Globus pallidus (tissue), 1 donor: ENCODE data around the gene LTBP2.

Experiments
- DNase-seq: peaks from one replicate; pipeline ENCODE4 v3.0.0-alpha.2; 2015; ENCODE audit warnings: low spot score

Gene LTBP2

GRCh38 chr14:74571901-74572725, 39.9 kb downstream of the LTBP2 start:
- DNase-seq, result no peak

GRCh38 chr14:74571441-74571841, 40.6 kb downstream of the LTBP2 start:
- no peak for DNase-seq

DNA sequence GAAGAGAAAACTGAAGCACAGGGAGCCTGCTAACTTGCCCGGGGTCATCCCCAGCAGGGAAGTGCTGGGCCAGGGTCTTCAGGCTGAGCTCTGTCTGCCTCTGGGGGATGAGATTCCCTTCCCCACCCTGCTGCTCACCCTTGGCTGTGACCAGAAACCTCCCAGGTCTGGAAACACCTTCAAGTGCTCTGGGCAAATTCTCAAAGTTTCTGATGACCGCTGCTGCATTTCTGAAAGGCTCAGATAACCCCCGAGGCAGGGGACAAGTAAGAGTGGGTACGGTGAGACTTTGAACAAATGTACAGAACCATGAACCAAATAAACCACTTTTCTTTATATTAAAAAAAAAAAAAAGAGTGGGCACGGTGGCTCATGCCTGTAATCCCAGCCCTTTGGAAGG, 41.3 kb downstream of the LTBP2 start:
- DNase-seq, result no peak

DNA sequence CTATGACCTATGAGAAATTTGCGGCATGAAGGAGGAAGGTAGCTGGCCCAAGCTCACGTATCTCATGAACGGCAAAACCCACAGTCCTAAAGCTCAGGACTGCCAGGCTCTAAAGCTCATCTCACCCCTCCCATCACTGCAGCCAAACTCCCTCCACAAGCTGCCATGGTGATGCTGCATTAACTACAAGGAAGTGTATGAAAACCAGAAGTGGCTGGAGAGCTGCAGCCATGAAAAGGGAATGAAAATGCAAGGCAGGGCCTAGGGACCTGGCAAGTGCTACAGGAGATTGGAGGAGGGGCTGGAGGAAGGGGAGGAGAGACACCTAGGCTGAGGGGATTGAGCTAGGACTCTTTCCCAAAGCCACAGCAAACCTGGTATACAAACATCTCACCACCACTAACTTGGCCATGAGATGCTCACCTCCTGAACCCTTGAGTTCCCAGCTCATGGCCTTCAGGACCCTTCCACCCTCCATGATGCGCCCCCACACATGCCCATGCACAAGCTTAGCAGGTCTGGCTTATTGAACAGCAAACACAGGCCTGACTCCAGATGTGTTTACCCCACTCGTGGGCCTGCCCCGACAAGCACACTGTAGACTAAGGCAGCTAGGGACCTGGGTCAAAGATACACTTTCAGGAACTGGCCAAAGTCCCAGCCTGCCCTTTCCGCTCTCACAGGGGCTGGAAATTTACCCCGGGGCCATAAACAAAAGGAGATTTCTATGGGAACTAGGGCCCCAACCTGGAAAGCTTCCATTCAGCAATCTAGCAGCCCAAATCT, 42.0 kb downstream of the LTBP2 start:
- no peak for DNase-seq

- no peak for DNase-seq
These were observed 42.6 kb downstream of the LTBP2 start for GRCh38 chr14:74569387-74569786.

- DNase-seq, result no peak
These were observed 43.1 kb downstream of the LTBP2 start for GRCh38 chr14:74568911-74569310.

DNA sequence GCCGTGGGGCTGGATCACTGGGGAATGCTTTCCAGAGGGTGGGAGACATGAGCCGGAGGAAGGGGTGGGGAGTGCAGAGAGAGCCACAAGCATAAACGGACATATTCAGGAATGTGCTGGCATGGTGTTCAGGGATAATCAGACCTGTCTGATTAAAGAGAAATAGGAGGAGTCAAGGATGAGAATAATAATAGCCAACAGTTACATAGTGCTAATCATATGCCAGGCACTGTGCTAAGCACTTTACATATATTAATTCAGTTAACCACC, 43.7 kb downstream of the LTBP2 start:
- no peak for DNase-seq

DNA sequence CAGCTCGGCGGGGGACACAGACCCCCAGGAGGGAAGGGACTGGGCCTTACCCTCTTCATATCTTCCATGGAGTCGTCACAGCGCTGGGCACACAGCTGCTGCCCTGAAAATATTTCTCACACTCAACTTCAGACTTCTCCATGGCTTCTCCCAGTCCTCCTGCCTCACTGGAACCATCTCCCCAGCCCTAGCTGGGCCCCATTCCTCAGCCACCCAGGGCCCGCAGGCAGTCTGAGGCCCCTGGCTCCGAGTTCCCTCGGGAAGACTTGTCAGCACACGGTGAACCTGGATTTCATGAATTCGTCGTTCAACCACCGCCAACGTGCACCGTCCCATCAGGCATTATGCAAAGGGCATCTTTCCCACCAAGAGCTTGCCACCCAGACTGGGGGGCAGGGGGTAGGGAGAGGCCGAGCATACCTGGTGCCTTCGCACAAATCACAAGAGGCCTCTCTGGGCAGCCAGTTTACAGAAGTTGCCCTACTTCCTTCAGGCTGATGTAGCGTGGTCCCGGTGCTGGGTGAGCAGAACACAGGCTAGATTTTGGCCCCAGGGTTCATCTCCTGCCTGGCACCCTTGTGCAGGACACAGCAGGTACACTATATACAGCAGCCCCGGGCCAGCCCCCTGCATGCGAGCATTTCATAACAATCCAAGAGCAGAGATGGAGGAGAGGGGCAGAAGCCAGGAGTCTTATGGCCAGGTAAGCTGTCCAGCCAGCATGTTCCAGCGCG, 44.2 kb downstream of the LTBP2 start:
- no peak for DNase-seq

DNA sequence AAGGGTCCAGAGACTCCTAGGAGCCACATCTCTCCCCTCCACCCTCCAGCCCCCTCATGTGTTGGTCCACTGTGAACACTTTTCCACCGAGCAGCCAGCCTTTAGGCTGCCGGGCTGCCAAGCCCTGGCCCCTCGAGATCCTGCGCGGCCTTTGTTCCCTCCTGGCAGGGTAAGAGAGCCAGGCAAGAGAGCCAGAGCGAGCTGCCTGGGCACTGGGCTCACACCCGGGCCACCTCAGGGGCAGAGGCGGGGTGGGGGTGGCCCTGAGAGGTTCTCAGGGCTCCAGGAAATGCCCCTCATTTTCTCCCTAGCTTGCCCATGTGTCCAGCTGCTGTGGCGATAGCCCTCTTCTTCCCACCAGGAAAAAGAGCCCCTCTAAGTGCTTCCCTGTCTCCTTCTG, 44.8 kb downstream of the LTBP2 start:
- DNase-seq, result no peak

GRCh38 chr14:74566174-74567141, 45.6 kb downstream of the LTBP2 start:
- DNase-seq, result no peak

DNA sequence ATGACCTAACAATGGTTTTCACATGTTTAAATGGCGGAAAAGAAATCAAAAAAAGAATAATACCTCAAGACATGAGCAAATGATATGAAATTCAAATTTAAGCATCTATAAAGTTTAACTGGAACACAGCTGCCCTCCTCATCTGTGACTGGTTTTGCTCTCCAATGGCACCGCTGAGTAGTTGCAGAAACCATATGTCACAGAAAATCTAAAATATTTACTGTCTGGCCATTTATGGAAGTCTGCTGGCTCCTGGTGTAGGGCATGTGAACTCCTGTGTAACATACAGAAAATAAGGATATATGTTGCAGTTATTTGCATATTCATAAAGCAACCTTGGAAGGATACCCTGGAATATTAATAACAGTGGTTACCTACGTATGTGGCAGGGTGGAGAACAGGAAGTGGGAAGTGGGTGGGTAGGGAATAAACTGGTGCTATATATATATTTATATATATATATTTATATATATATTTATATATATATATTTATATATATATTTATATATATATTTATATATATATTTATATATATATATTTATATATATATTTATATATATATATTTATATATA, 48.4 kb downstream of the LTBP2 start:
- DNase-seq, result no peak

GRCh38 chr14:74563233-74563585, 48.8 kb downstream of the LTBP2 start:
- DNase-seq, result no peak

DNA sequence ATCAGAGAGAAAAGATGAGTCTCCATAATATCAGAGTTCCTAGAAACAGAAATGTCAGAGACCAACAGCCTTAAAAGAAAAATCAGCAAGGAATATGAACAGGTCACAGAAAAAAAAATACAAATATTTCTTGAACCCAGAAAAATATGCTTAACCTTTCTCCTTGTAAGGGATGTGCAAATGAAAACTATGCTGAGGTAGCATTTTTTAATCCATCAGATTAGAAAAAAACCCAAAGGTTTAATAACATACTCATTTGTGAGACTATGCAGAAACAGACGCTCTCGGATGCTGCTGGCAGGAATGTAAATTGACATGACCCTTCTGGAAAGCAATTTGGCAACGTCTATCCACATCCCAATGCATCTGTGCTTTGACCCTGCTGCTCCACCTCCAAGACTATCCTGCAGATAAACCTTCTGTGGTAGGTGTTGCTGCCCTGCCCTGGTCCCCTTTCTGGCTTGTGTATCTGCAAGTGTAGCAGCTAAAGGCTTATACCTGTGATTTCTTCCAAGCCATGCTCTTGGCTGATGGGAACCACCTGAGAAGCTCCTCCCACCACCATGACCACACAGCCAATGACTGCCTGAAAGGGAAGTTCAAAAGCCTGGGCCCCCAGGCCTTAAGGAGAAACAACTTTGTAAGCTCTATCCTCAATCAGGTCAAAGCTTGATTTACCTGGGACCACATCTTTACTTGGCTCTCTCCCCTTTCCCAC, 49.4 kb downstream of the LTBP2 start:
- no peak for DNase-seq

- no peak for DNase-seq
These were observed 53.4 kb downstream of the LTBP2 start for GRCh38 chr14:74558655-74559054.

GRCh38 chr14:74557691-74558090, 54.3 kb downstream of the LTBP2 start:
- DNase-seq, result no peak

- DNase-seq, result no peak
These were observed 56.5 kb downstream of the LTBP2 start for GRCh38 chr14:74555476-74556050.

DNA sequence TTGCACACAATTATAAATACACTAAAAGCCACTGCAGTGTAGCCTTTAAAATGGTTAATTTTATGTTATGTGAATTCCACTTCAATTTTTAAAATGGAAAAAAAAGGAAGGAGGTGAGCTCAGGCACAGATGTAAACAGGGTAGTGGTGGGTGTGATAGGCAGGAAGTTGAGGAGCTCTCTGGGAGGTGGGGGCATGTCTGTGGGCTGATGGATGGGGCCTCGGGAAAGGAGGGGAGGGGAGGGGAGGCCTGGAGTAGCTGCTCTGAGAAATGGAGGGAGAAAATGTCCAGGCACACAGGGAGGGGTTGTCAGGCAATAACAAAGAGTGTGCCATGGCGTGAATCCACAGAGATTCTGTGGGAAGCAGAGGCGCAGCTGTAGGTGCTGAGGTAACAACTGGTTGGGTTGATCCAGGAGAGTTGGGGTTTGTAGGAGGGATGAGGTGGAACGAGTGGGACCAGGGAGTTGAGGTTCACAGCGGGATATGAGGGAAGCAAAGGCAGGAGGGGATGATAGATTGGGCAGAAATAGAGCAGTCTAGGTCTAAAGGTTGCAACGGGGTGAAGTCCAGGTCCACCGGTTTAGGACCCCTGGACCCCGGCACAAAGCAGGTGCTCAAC, 57.2 kb downstream of the LTBP2 start:
- DNase-seq, result no peak

- no peak for DNase-seq
These were observed 59.4 kb downstream of the LTBP2 start for GRCh38 chr14:74552623-74553022.

- DNase-seq, result peak; percentile 59
These were observed 60.3 kb downstream of the LTBP2 start for GRCh38 chr14:74551431-74552371.
